H9 (cell line): Measurements from ENCODE around the gene DNER. TPM values are rescaled to one million over a fixed set of nuclear protein-coding genes. Genes with fewer than 3 reads are reported as not detected.

Experiments
- DNase-seq: peaks from one replicate; pipeline ENCODE4 v3.0.0-alpha.2; 2017
- H2AFZ ChIP-seq: one replicate; pipeline ENCODE4 v1.6.1; 2013; ENCODE audit warnings: mild to moderate bottlenecking, low read length, control low read depth, moderate library complexity
- H2AK5ac ChIP-seq: 2 replicates; pipeline ENCODE4 v1.6.1; 2013; ENCODE audit warnings: low read length, control low read depth, mixed read lengths; ENCODE audit not compliant: insufficient read length
- H2BK120ac ChIP-seq: one replicate; pipeline ENCODE4 v1.6.1; 2013; ENCODE audit warnings: low read depth, mild to moderate bottlenecking, low read length, control low read depth, inconsistent platforms; ENCODE audit not compliant: poor library complexity, severe bottlenecking
- H2BK12ac ChIP-seq: 2 replicates; pipeline ENCODE4 v1.6.1; 2013; ENCODE audit warnings: low read length, control low read depth, mixed read lengths, low read depth; ENCODE audit not compliant: insufficient read length
- H2BK15ac ChIP-seq: 2 replicates; pipeline ENCODE4 v1.6.1; 2013; ENCODE audit warnings: low read depth, low read length, control low read depth
- H2BK20ac ChIP-seq: one replicate; pipeline ENCODE4 v1.6.1; 2013; ENCODE audit warnings: low read depth, mild to moderate bottlenecking, low read length, control low read depth, inconsistent platforms; ENCODE audit not compliant: poor library complexity, severe bottlenecking
- H2BK5ac ChIP-seq: 2 replicates; pipeline ENCODE4 v1.6.1; 2013; ENCODE audit warnings: low read length, control low read depth, mixed read lengths; ENCODE audit not compliant: insufficient read length
- H3K14ac ChIP-seq: 2 replicates; pipeline ENCODE4 v1.6.1; 2013; ENCODE audit warnings: low read length, control low read depth; ENCODE audit not compliant: insufficient read depth
- H3K18ac ChIP-seq: 2 replicates; pipeline ENCODE4 v1.6.1; 2013; ENCODE audit warnings: low read depth, mild to moderate bottlenecking, mixed read lengths, low read length, control low read depth; ENCODE audit not compliant: insufficient read length
- H3K23ac ChIP-seq: 2 replicates; pipeline ENCODE4 v1.6.1; 2013; ENCODE audit warnings: low read length, control low read depth, mixed read lengths, low read depth; ENCODE audit not compliant: insufficient read length
- H3K23me2 ChIP-seq: 2 replicates; pipeline ENCODE4 v1.6.1; 2013; ENCODE audit warnings: low read depth, mild to moderate bottlenecking, mixed read lengths, low read length, control low read depth; ENCODE audit not compliant: insufficient read length, poor library complexity, severe bottlenecking
- H3K27ac ChIP-seq: 2 replicates; pipeline ENCODE4 v1.5.1; 2013; ENCODE audit warnings: low read length, control low read depth, mixed read lengths, low read depth; ENCODE audit not compliant: insufficient read length
- H3K27me3 ChIP-seq: 2 replicates; pipeline ENCODE4 v1.6.1; 2013; ENCODE audit warnings: low read length, control low read depth, inconsistent platforms; ENCODE audit not compliant: insufficient read depth
- H3K4ac ChIP-seq: 2 replicates; pipeline ENCODE4 v1.6.1; 2013; ENCODE audit warnings: low read depth, mild to moderate bottlenecking, control low read depth, inconsistent platforms, low read length, moderate library complexity
- H3K4me1 ChIP-seq: 2 replicates; pipeline ENCODE4 v1.6.1; 2013; ENCODE audit warnings: low read length, control low read depth, inconsistent platforms; ENCODE audit not compliant: insufficient read depth
- H3K4me2 ChIP-seq: 2 replicates; pipeline ENCODE4 v1.6.1; 2013; ENCODE audit warnings: low read length, control low read depth, mixed read lengths; ENCODE audit not compliant: insufficient read length, insufficient read depth
- H3K56ac ChIP-seq: 2 replicates; pipeline ENCODE4 v1.6.1; 2013; ENCODE audit warnings: low read depth, mild to moderate bottlenecking, mixed read lengths, low read length, control low read depth; ENCODE audit not compliant: insufficient read length
- H3K79me1 ChIP-seq: 2 replicates; pipeline ENCODE4 v1.6.1; 2013; ENCODE audit warnings: low read depth, mild to moderate bottlenecking, moderate library complexity, low read length, control low read depth, inconsistent platforms; ENCODE audit not compliant: insufficient read depth, poor library complexity, severe bottlenecking
- H3K79me2 ChIP-seq: 2 replicates; pipeline ENCODE4 v1.6.1; 2013; ENCODE audit warnings: low read length, control low read depth, inconsistent platforms; ENCODE audit not compliant: insufficient read depth
- H3K9ac ChIP-seq: 2 replicates; pipeline ENCODE4 v1.6.1; 2013; ENCODE audit warnings: low read length, control low read depth, mixed read lengths; ENCODE audit not compliant: insufficient read length; ENCODE audit errors: extremely low read depth
- H3K9me3 ChIP-seq: one replicate; pipeline ENCODE4 v1.6.1; 2013; ENCODE audit warnings: low read depth, low read length, inconsistent platforms; ENCODE audit not compliant: control insufficient read depth
- H3T11ph ChIP-seq: one replicate; pipeline ENCODE4 v1.6.1; 2013; ENCODE audit warnings: mild to moderate bottlenecking, low read length, control low read depth, inconsistent platforms
- H4K20me1 ChIP-seq: one replicate; pipeline ENCODE4 v1.6.1; 2013; ENCODE audit not compliant: control insufficient read depth, insufficient read length, insufficient read depth
- H4K5ac ChIP-seq: 2 replicates; pipeline ENCODE4 v1.6.1; 2013; ENCODE audit warnings: low read depth, mild to moderate bottlenecking, mixed read lengths, low read length, control low read depth; ENCODE audit not compliant: insufficient read length
- H4K8ac ChIP-seq: replicated peaks from 2 replicates; pipeline ENCODE4 v1.6.1; 2013; ENCODE audit warnings: low read length, control low read depth, mixed read lengths, low read depth; ENCODE audit not compliant: insufficient read length
- H4K91ac ChIP-seq: 2 replicates; pipeline ENCODE4 v1.6.1; 2013; ENCODE audit warnings: low read depth, mild to moderate bottlenecking, moderate library complexity, mixed read lengths, low read length, control low read depth; ENCODE audit not compliant: insufficient read length
- H3K27ac Mint-ChIP-seq, 3 experiments: 2 replicates in 2 of 3; 3 replicates in 1 of 3; pipeline ENCODE4 v1.8.0; 2020 to 2021; ENCODE audit warnings: mixed read lengths in 3 of 3, mild to moderate bottlenecking in 1 of 3, moderate library complexity in 1 of 3
- H3K27me3 Mint-ChIP-seq: 2 replicates; pipeline ENCODE4 v1.8.0; 2021; ENCODE audit warnings: low read depth, mild to moderate bottlenecking, moderate library complexity, mixed read lengths
- H3K36me3 Mint-ChIP-seq, 3 experiments: 2 replicates in 2 of 3; 3 replicates in 1 of 3; pipeline ENCODE4 v1.8.0; 2020 to 2021; ENCODE audit warnings: low read depth in 3 of 3, mixed read lengths in 3 of 3; ENCODE audit not compliant: insufficient read depth in 1 of 3
- H3K4me1 Mint-ChIP-seq, 2 experiments: 2 replicates each; pipeline ENCODE4 v1.8.0; 2020; ENCODE audit warnings: mixed read lengths in 2 of 2
- H3K4me3 Mint-ChIP-seq, 2 experiments: 2 replicates in 1 of 2; 3 replicates in 1 of 2; pipeline ENCODE4 v1.8.0; 2020 to 2021; ENCODE audit warnings: mild to moderate bottlenecking in 2 of 2, mixed read lengths in 2 of 2, moderate library complexity in 1 of 2
- H3K9me3 Mint-ChIP-seq, 2 experiments: 2 replicates in 1 of 2; 3 replicates in 1 of 2; pipeline ENCODE4 v1.8.0; 2020; ENCODE audit warnings: mild to moderate bottlenecking in 2 of 2, mixed read lengths in 2 of 2, moderate library complexity in 1 of 2
- WGBS: extraction: QIAGEN DNeasy Blood & Tissue Kit; methylation state at CpG from one replicate; pipeline ENCODE4 v1.1.7; 2013; ENCODE audit warnings: missing lambda C conversion rate, low lambda C conversion rate, mixed read lengths; ENCODE audit not compliant: insufficient read length; ENCODE audit errors: extremely low coverage; 5-methylcytosine and 5-hydroxymethylcytosine counted together
- total RNA-seq: library from RNA; stranded (reverse); gene quantifications from 2 replicates; pipeline ENCODE4 v1.2.1, GENCODE V29; 2021
- TF ChIP-seq, protein P1 (sequence below): fragments of 200-600 bp; sonication (generic); conservative IDR thresholded peaks from 3 replicates; pipeline ENCODE4 v1.8.0; 2021; ENCODE audit warnings: antibody characterized with exemption, mild to moderate bottlenecking

The DNER gene
- total RNA-seq, 1 experiment from 2014 or later: 1.0 TPM

DNA sequence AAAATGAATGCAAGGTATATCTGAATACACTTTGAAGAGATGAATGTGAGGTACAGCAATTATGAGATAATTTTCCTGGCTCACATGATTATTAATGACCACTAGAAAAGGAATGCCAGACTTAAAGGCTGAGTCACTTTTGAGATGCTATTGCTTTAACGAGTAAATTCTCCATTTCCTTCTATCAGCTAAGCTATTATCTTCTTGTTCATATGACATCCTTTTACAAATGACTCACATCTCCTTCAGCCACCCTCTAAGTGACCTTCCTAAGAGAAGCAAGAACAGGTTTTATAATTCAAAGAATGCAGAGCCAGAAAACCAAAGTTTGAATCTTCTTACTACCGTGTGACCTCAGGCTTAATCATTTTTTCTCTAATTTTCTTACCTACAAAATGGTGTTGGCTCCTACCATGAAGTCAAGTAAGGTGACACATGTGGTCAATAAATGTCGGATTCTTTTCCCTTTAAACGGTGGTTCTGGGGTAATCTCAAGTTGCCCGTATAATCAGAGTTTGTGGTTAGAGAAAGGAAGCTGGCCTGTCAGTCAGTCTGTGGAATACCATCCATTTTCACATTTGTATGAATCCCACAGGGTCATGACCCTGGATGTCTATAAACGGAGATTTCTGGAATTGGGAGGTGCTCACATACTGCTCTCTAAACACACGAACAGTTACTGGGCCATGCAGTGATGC lies 259.3 kb downstream of the DNER start:
- DNase-seq: no peak
- Histone ChIP-seq H4K5ac (no peak overlapping the region), H3K4ac (no peak overlapping the region), H3T11ph (no peak overlapping the region), H3K23me2 (no peaks in the 10 kb centered on the region), H3K4me2 (no peak overlapping the region), H4K8ac (no peak overlapping the region), H4K91ac (no peak overlapping the region), H3K9ac (no peak overlapping the region), H3K23ac (no peak overlapping the region), H4K20me1 (no peaks in the 10 kb centered on the region), H2BK5ac (no peak overlapping the region), H3K9me3 (no peaks in the 10 kb centered on the region), H2AK5ac (no peak overlapping the region), H3K27me3 (no peaks in the 10 kb centered on the region), H3K56ac (no peak overlapping the region), H2BK120ac (no peak overlapping the region), H2BK12ac (no peak overlapping the region), H3K18ac (no peak overlapping the region), H3K79me2 (no peaks in the 10 kb centered on the region), H3K4me1 (no peaks in the 10 kb centered on the region), H2BK15ac (no peak overlapping the region), H3K79me1 (no peaks in the 10 kb centered on the region), H2BK20ac (no peak overlapping the region), H3K14ac (no peak overlapping the region), H3K27ac (no peak overlapping the region), H2AFZ (no peak overlapping the region)
- Mint-ChIP-seq H3K27me3 (no peaks in the 10 kb centered on the region), H3K36me3 (no peaks in the 10 kb centered on the region), H3K4me1 (no peaks in the 10 kb centered on the region), H3K27ac (no peak overlapping the region), H3K4me3 (no peak overlapping the region), H3K9me3 (peaks cover 0 to under 1% of the 10 kb centered on the region in 2 experiments; a peak in 1 of 5 replicates)
- TF ChIP-seq, protein P1, sequence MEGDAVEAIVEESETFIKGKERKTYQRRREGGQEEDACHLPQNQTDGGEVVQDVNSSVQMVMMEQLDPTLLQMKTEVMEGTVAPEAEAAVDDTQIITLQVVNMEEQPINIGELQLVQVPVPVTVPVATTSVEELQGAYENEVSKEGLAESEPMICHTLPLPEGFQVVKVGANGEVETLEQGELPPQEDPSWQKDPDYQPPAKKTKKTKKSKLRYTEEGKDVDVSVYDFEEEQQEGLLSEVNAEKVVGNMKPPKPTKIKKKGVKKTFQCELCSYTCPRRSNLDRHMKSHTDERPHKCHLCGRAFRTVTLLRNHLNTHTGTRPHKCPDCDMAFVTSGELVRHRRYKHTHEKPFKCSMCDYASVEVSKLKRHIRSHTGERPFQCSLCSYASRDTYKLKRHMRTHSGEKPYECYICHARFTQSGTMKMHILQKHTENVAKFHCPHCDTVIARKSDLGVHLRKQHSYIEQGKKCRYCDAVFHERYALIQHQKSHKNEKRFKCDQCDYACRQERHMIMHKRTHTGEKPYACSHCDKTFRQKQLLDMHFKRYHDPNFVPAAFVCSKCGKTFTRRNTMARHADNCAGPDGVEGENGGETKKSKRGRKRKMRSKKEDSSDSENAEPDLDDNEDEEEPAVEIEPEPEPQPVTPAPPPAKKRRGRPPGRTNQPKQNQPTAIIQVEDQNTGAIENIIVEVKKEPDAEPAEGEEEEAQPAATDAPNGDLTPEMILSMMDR: no peak
- no CpG with 5 or more reads among the region's 7 CpGs for WGBS
